Ishikawa (cell line): ENCODE results near the gene LYRM1.

ENCODE experiments used
- CEBPB ChIP-seq: IDR thresholded peaks from 2 replicates; pipeline ENCODE4 v1.6.1; 2012
- CREB1 ChIP-seq: IDR thresholded peaks from 2 replicates; pipeline ENCODE4 v1.6.1; 2012; ENCODE audit warnings: low read depth
- EP300 ChIP-seq: IDR thresholded peaks from 2 replicates; pipeline ENCODE4 v1.6.1; 2012; ENCODE audit warnings: borderline replicate concordance
- FOXM1 ChIP-seq: IDR thresholded peaks from 2 replicates; pipeline ENCODE4 v1.6.1; 2012; ENCODE audit warnings: low read depth, borderline replicate concordance
- MAX ChIP-seq: IDR thresholded peaks from 2 replicates; pipeline ENCODE4 v1.6.1; 2012
- NFIC ChIP-seq: IDR thresholded peaks from 2 replicates; pipeline ENCODE4 v1.6.1; 2012
- REST ChIP-seq: IDR thresholded peaks from 2 replicates; pipeline ENCODE4 v1.6.1; 2012; ENCODE audit warnings: low read depth, mild to moderate bottlenecking
- TAF1 ChIP-seq: IDR thresholded peaks from 2 replicates; pipeline ENCODE4 v1.6.1; 2012; ENCODE audit warnings: low read depth, mild to moderate bottlenecking
- TEAD4 ChIP-seq: IDR thresholded peaks from 2 replicates; pipeline ENCODE4 v1.6.1; 2012
- YY1 ChIP-seq: IDR thresholded peaks from 2 replicates; pipeline ENCODE4 v1.6.1; 2012; ENCODE audit warnings: low read depth
- ZBTB7A ChIP-seq: IDR thresholded peaks from 2 replicates; pipeline ENCODE4 v1.6.1; 2012; ENCODE audit warnings: low read depth

GRCh38 chr16:20873331-20873730, 27.2 kb upstream of the LYRM1 start:
- TF ChIP-seq EP300 (no peak), REST (no peak), TAF1 (no peak), FOXM1 (no peak), YY1 (no peak), MAX (no peak), CREB1 (no peak), NFIC (no peak), TEAD4 (no peak), CEBPB (no peak), ZBTB7A (no peak)
